ENCODE data around the gene DMRTA2. TPM values are rescaled to one million over a fixed set of nuclear protein-coding genes. Genes with fewer than 3 reads are reported as not detected.
"Not testable (repeated sequence)": the region's sequence is repeated elsewhere in the genome, so short reads cannot be mapped to it uniquely, and the experiment has no call there.

The DMRTA2 gene
- total RNA-seq, 1 experiment from 2014 or later: not detected

GRCh38 chr1:50381551-50381950 lies 41.7 kb downstream of the DMRTA2 start:
- H3K27ac ChIP-seq (ENCODE audit: low read length); H3K4me1 ChIP-seq (ENCODE audit: low read length); H3K27me3 ChIP-seq (ENCODE audit: low read length); H3K9me3 ChIP-seq (ENCODE audit: low read length); H3K9ac ChIP-seq (ENCODE audit: low read length); DNase-seq; H3K4me2 ChIP-seq (ENCODE audit: low read depth, low read length, poor library complexity, severe bottlenecking); H3K36me3 ChIP-seq (ENCODE audit: insufficient read depth, low read length); H2AFZ ChIP-seq (ENCODE audit: low read length); H3K79me2 ChIP-seq (ENCODE audit: low read length); H3K4me3 ChIP-seq (ENCODE audit: low read length); H4K20me1 ChIP-seq (ENCODE audit: insufficient read depth, low read depth, low read length); H3K9me2 ChIP-seq (replicated peaks; ENCODE audit: insufficient read depth, low read length): not testable (repeated sequence)

- Histone ChIP-seq H3K4me3 (ENCODE audit: low read length) (no peak overlapping the region), H3K27me3 (ENCODE audit: low read length) (no peaks in the 10 kb centered on the region), H3K27ac (ENCODE audit: low read length) (no peak overlapping the region), H3K4me2 (ENCODE audit: low read depth, low read length, poor library complexity, severe bottlenecking) (no peak overlapping the region), H4K20me1 (ENCODE audit: insufficient read depth, low read depth, low read length) (no peaks in the 10 kb centered on the region), H3K36me3 (ENCODE audit: insufficient read depth, low read length) (no peaks in the 10 kb centered on the region), H3K79me2 (ENCODE audit: low read length) (no peaks in the 10 kb centered on the region), H3K9ac (ENCODE audit: low read length) (no peak overlapping the region), H3K9me3 (ENCODE audit: low read length) (no peaks in the 10 kb centered on the region), H3K4me1 (ENCODE audit: low read length) (no peaks in the 10 kb centered on the region), H2AFZ (ENCODE audit: low read length) (no peak overlapping the region), H3K9me2 (replicated peaks; ENCODE audit: insufficient read depth, low read length) (no peaks in the 10 kb centered on the region)
- DNase-seq: no peak
These were observed 44.5 kb downstream of the DMRTA2 start for GRCh38 chr1:50378770-50379169.

- Histone ChIP-seq H3K9ac (ENCODE audit: low read length) (no peak overlapping the region), H3K27me3 (ENCODE audit: low read length) (no peaks in the 10 kb centered on the region; the same call in 1 of the 2 replicates), H3K4me2 (ENCODE audit: low read depth, low read length, poor library complexity, severe bottlenecking) (no peak overlapping the region), H3K4me1 (ENCODE audit: low read length) (peaks cover 4% of the 10 kb centered on the region), H3K9me2 (replicated peaks; ENCODE audit: insufficient read depth, low read length) (no peaks in the 10 kb centered on the region), H3K36me3 (ENCODE audit: insufficient read depth, low read length) (no peaks in the 10 kb centered on the region), H2AFZ (ENCODE audit: low read length) (no peak overlapping the region), H4K20me1 (ENCODE audit: insufficient read depth, low read depth, low read length) (no peaks in the 10 kb centered on the region), H3K27ac (ENCODE audit: low read length) (no peak overlapping the region), H3K79me2 (ENCODE audit: low read length) (no peaks in the 10 kb centered on the region), H3K4me3 (ENCODE audit: low read length) (no peak overlapping the region), H3K9me3 (ENCODE audit: low read length) (no peaks in the 10 kb centered on the region)
- no peak for DNase-seq
These were observed 49.7 kb downstream of the DMRTA2 start for GRCh38 chr1:50373532-50373931.

- H3K9me3 ChIP-seq (ENCODE audit: low read length): no peaks in the 10 kb centered on the region
- no peaks in the 10 kb centered on the region; the same call in 1 of the 2 replicates for H3K27me3 ChIP-seq (ENCODE audit: low read length)
- no peak for DNase-seq
- H4K20me1 ChIP-seq (ENCODE audit: insufficient read depth, low read depth, low read length): no peaks in the 10 kb centered on the region
- no peak overlapping the region for H2AFZ ChIP-seq (ENCODE audit: low read length)
- no peak overlapping the region for H3K9ac ChIP-seq (ENCODE audit: low read length)
- no peak overlapping the region for H3K27ac ChIP-seq (ENCODE audit: low read length)
- no peak overlapping the region for H3K4me2 ChIP-seq (ENCODE audit: low read depth, low read length, poor library complexity, severe bottlenecking)
- H3K36me3 ChIP-seq (ENCODE audit: insufficient read depth, low read length): no peaks in the 10 kb centered on the region
- H3K79me2 ChIP-seq (ENCODE audit: low read length): no peaks in the 10 kb centered on the region
- no peak overlapping the region for H3K4me3 ChIP-seq (ENCODE audit: low read length)
- no peaks in the 10 kb centered on the region for H3K9me2 ChIP-seq (replicated peaks; ENCODE audit: insufficient read depth, low read length)
- H3K4me1 ChIP-seq (ENCODE audit: low read length): peaks cover 9% of the 10 kb centered on the region
These were observed 51.5 kb downstream of the DMRTA2 start for GRCh38 chr1:50371749-50372148.

- no peaks in the 10 kb centered on the region for H3K79me2 ChIP-seq (ENCODE audit: low read length)
- no peaks in the 10 kb centered on the region for H3K9me3 ChIP-seq (ENCODE audit: low read length)
- no peaks in the 10 kb centered on the region for H3K9me2 ChIP-seq (replicated peaks; ENCODE audit: insufficient read depth, low read length)
- H3K9ac ChIP-seq (ENCODE audit: low read length): no peak overlapping the region
- H3K27ac ChIP-seq (ENCODE audit: low read length): no peak overlapping the region
- no peaks in the 10 kb centered on the region for H4K20me1 ChIP-seq (ENCODE audit: insufficient read depth, low read depth, low read length)
- H3K4me3 ChIP-seq (ENCODE audit: low read length): no peak overlapping the region
- no peak overlapping the region for H3K4me2 ChIP-seq (ENCODE audit: low read depth, low read length, poor library complexity, severe bottlenecking)
- H2AFZ ChIP-seq (ENCODE audit: low read length): no peak overlapping the region
- H3K27me3 ChIP-seq (ENCODE audit: low read length): no peaks in the 10 kb centered on the region; the same call in 1 of the 2 replicates
- H3K4me1 ChIP-seq (ENCODE audit: low read length): peaks cover 9% of the 10 kb centered on the region
- H3K36me3 ChIP-seq (ENCODE audit: insufficient read depth, low read length): no peaks in the 10 kb centered on the region
- peak; percentile 57 for DNase-seq
These were observed 53.4 kb downstream of the DMRTA2 start for GRCh38 chr1:50369830-50370229.

- Histone ChIP-seq H3K4me2 (ENCODE audit: low read depth, low read length, poor library complexity, severe bottlenecking) (peak overlapping the region; percentile 28), H3K4me3 (ENCODE audit: low read length) (peak overlapping the region; percentile 10; the same call in 1 of the 2 replicates), H3K4me1 (ENCODE audit: low read length) (peaks cover 9% of the 10 kb centered on the region), H4K20me1 (ENCODE audit: insufficient read depth, low read depth, low read length) (no peaks in the 10 kb centered on the region), H3K9ac (ENCODE audit: low read length) (no peak overlapping the region), H3K27me3 (ENCODE audit: low read length) (no peaks in the 10 kb centered on the region; the same call in 1 of the 2 replicates), H3K79me2 (ENCODE audit: low read length) (no peaks in the 10 kb centered on the region), H2AFZ (ENCODE audit: low read length) (no peak overlapping the region; the same call in 1 of the 2 replicates), H3K36me3 (ENCODE audit: insufficient read depth, low read length) (no peaks in the 10 kb centered on the region), H3K27ac (ENCODE audit: low read length) (no peak overlapping the region), H3K9me2 (replicated peaks; ENCODE audit: insufficient read depth, low read length) (no peaks in the 10 kb centered on the region), H3K9me3 (ENCODE audit: low read length) (no peaks in the 10 kb centered on the region)
- no peak for DNase-seq
These were observed 54.1 kb downstream of the DMRTA2 start for GRCh38 chr1:50369008-50369634.

- Histone ChIP-seq H3K4me1 (ENCODE audit: low read length) (peaks cover 9% of the 10 kb centered on the region), H3K4me3 (ENCODE audit: low read length) (peak overlapping the region; percentile 10; the same call in 1 of the 2 replicates), H4K20me1 (ENCODE audit: insufficient read depth, low read depth, low read length) (no peaks in the 10 kb centered on the region), H3K9me2 (replicated peaks; ENCODE audit: insufficient read depth, low read length) (no peaks in the 10 kb centered on the region), H3K4me2 (ENCODE audit: low read depth, low read length, poor library complexity, severe bottlenecking) (peak overlapping the region; percentile 28), H3K27ac (ENCODE audit: low read length) (no peak overlapping the region), H3K9ac (ENCODE audit: low read length) (no peak overlapping the region), H3K27me3 (ENCODE audit: low read length) (no peaks in the 10 kb centered on the region; the same call in 1 of the 2 replicates), H3K9me3 (ENCODE audit: low read length) (no peaks in the 10 kb centered on the region), H2AFZ (ENCODE audit: low read length) (no peak overlapping the region; the same call in 1 of the 2 replicates), H3K36me3 (ENCODE audit: insufficient read depth, low read length) (no peaks in the 10 kb centered on the region), H3K79me2 (ENCODE audit: low read length) (no peaks in the 10 kb centered on the region)
- peak; percentile 75 for DNase-seq
These were observed 54.9 kb downstream of the DMRTA2 start for GRCh38 chr1:50368179-50369007.
